ENCODE results near the gene HPCAL1.
"Not testable (repeated sequence)": the region's sequence is repeated elsewhere in the genome, so short reads cannot be mapped to it uniquely, and the experiment has no call there.

The HPCAL1 gene

GRCh38 chr2:10297959-10298531 is 4.7 kb upstream of the HPCAL1 start:
- ChIA-PET CTCF (interaction anchor here (0.6 to 1.9 kb wide), 13 partner anchors 8 to 111 kb away, joined by 3 to 13 read pairs (median 4); no protein-coding TSS in a partner anchor), POLR2A (no interaction called here)
- Histone ChIP-seq H3K4me3 (ENCODE audit: control insufficient read depth in 1 of 7, extremely low read depth in 1 of 7, insufficient read depth in 4 of 7, low read depth in 2 of 7, low read length in 6 of 7) (peak overlapping the region in 3 of 7 experiments; percentile 28 to 59 (median 49)), H3K4me1 (ENCODE audit: control extremely low read depth in 1 of 4, control insufficient read depth in 4 of 4, insufficient read depth in 4 of 4, low read length in 3 of 4) (peaks cover 9 to 37% (median 30%) of the 10 kb centered on the region in 4 experiments), H3K27ac (ENCODE audit: insufficient read depth in 1 of 2, low read depth in 1 of 2, low read length in 2 of 2, poor library complexity in 1 of 2, severe bottlenecking in 2 of 2) (peak overlapping the region in 1 of 2 experiments; percentile 75), H3K9me3 (ENCODE audit: control extremely low read depth in 1 of 5, control insufficient read depth in 4 of 5, insufficient read depth in 2 of 5, low read depth in 1 of 5, low read length in 4 of 5) (peaks cover 0 to 17% (median 4%) of the 10 kb centered on the region in 5 experiments), H3K36me3 (ENCODE audit: control insufficient read depth in 4 of 4, insufficient read depth in 4 of 4, low read length in 3 of 4) (no peaks in the 10 kb centered on the region), H3K27me3 (replicated peaks in 2 of 5; ENCODE audit: control insufficient read depth in 4 of 5, insufficient read depth in 5 of 5, low read length in 4 of 5) (no peaks in the 10 kb centered on the region)
- DNase-seq: peak; percentile 77 to 93 (median 90)
- WGBS (ENCODE audit: insufficient coverage): 8% methylated on average over 4 of the region's 7 CpGs

GRCh38 chr2:10298777-10299176 is 3.9 kb upstream of the HPCAL1 start:
- CTCF ChIA-PET: interaction anchor here (0.8 to 1.9 kb wide), 9 partner anchors 9 to 110 kb away, joined by 3 to 13 read pairs (median 5); no protein-coding TSS in a partner anchor
- H3K4me3 ChIP-seq (ENCODE audit: control insufficient read depth in 1 of 7, extremely low read depth in 1 of 7, insufficient read depth in 4 of 7, low read depth in 2 of 7, low read length in 6 of 7); H3K27me3 ChIP-seq (replicated peaks in 2 of 5; ENCODE audit: control insufficient read depth in 4 of 5, insufficient read depth in 5 of 5, low read length in 4 of 5); DNase-seq; POLR2A ChIA-PET; H3K36me3 ChIP-seq (ENCODE audit: control insufficient read depth in 4 of 4, insufficient read depth in 4 of 4, low read length in 3 of 4): not testable (repeated sequence)
- Histone ChIP-seq H3K9me3 (ENCODE audit: control extremely low read depth in 1 of 5, control insufficient read depth in 4 of 5, insufficient read depth in 2 of 5, low read depth in 1 of 5, low read length in 4 of 5) (peaks cover 0 to 11% (median 0%) of the 10 kb centered on the region in 5 experiments), H3K4me1 (ENCODE audit: control extremely low read depth in 1 of 4, control insufficient read depth in 4 of 4, insufficient read depth in 4 of 4, low read length in 3 of 4) (peaks cover 9 to 45% (median 36%) of the 10 kb centered on the region in 4 experiments), H3K27ac (ENCODE audit: insufficient read depth in 1 of 2, low read depth in 1 of 2, low read length in 2 of 2, poor library complexity in 1 of 2, severe bottlenecking in 2 of 2) (peak overlapping the region in 1 of 2 experiments; percentile 75)

GRCh38 chr2:10300328-10300920 is 2.3 kb upstream of the HPCAL1 start:
- Histone ChIP-seq H3K4me1 (ENCODE audit: control extremely low read depth in 1 of 4, control insufficient read depth in 4 of 4, insufficient read depth in 4 of 4, low read length in 3 of 4) (peaks cover 15 to 61% (median 52%) of the 10 kb centered on the region in 4 experiments), H3K4me3 (ENCODE audit: control insufficient read depth in 1 of 7, extremely low read depth in 1 of 7, insufficient read depth in 4 of 7, low read depth in 2 of 7, low read length in 6 of 7) (no peak overlapping the region), H3K27ac (ENCODE audit: insufficient read depth in 1 of 2, low read depth in 1 of 2, low read length in 2 of 2, poor library complexity in 1 of 2, severe bottlenecking in 2 of 2) (no peak overlapping the region), H3K36me3 (ENCODE audit: control insufficient read depth in 4 of 4, insufficient read depth in 4 of 4, low read length in 3 of 4) (no peaks in the 10 kb centered on the region), H3K27me3 (replicated peaks in 2 of 5; ENCODE audit: control insufficient read depth in 4 of 5, insufficient read depth in 5 of 5, low read length in 4 of 5) (no peaks in the 10 kb centered on the region), H3K9me3 (ENCODE audit: control extremely low read depth in 1 of 5, control insufficient read depth in 4 of 5, insufficient read depth in 2 of 5, low read depth in 1 of 5, low read length in 4 of 5) (no peaks in the 10 kb centered on the region)
- no peak for DNase-seq
- CTCF ChIA-PET: interaction anchor here (1.1 to 6.2 kb wide), 6 partner anchors 11 to 109 kb away, joined by 3 to 76 read pairs (median 9); no protein-coding TSS in a partner anchor
- POLR2A ChIA-PET: no interaction called here
- 80% methylated on average over 2 of the region's 3 CpGs for WGBS (ENCODE audit: insufficient coverage)

- Histone ChIP-seq H3K36me3 (ENCODE audit: control insufficient read depth in 4 of 4, insufficient read depth in 4 of 4, low read length in 3 of 4) (no peaks in the 10 kb centered on the region), H3K4me1 (ENCODE audit: control extremely low read depth in 1 of 4, control insufficient read depth in 4 of 4, insufficient read depth in 4 of 4, low read length in 3 of 4) (peaks cover 16 to 66% (median 60%) of the 10 kb centered on the region in 4 experiments), H3K27me3 (replicated peaks in 2 of 5; ENCODE audit: control insufficient read depth in 4 of 5, insufficient read depth in 5 of 5, low read length in 4 of 5) (no peaks in the 10 kb centered on the region), H3K4me3 (ENCODE audit: control insufficient read depth in 1 of 7, extremely low read depth in 1 of 7, insufficient read depth in 4 of 7, low read depth in 2 of 7, low read length in 6 of 7) (peak overlapping the region in 3 of 7 experiments; percentile 91 to 93 (median 92)), H3K27ac (ENCODE audit: insufficient read depth in 1 of 2, low read depth in 1 of 2, low read length in 2 of 2, poor library complexity in 1 of 2, severe bottlenecking in 2 of 2) (peak overlapping the region in 1 of 2 experiments; percentile 68), H3K9me3 (ENCODE audit: control extremely low read depth in 1 of 5, control insufficient read depth in 4 of 5, insufficient read depth in 2 of 5, low read depth in 1 of 5, low read length in 4 of 5) (no peaks in the 10 kb centered on the region)
- DNase-seq: peak in 2 of 3 donors; percentile 51 to 72
- ChIA-PET CTCF (interaction anchor here (0.6 to 6.2 kb wide), 22 partner anchors 9 to 138 kb away, joined by 3 to 76 read pairs (median 4); no protein-coding TSS in a partner anchor), POLR2A (interaction anchor here (0.6 kb wide), 1 partner anchor 105 kb away, joined by 3 read pairs; no protein-coding TSS in a partner anchor)
- 74% methylated on average over 19 of the region's 22 CpGs for WGBS (ENCODE audit: insufficient coverage)
Measured at GRCh38 chr2:10300997-10301940, 1.4 kb upstream of the HPCAL1 start.

- peak in 2 of 3 donors; percentile 33 to 45 for DNase-seq
- Histone ChIP-seq H3K4me1 (ENCODE audit: control extremely low read depth in 1 of 4, control insufficient read depth in 4 of 4, insufficient read depth in 4 of 4, low read length in 3 of 4) (peaks cover 16 to 68% (median 64%) of the 10 kb centered on the region in 4 experiments), H3K27ac (ENCODE audit: insufficient read depth in 1 of 2, low read depth in 1 of 2, low read length in 2 of 2, poor library complexity in 1 of 2, severe bottlenecking in 2 of 2) (peak overlapping the region in 1 of 2 experiments; percentile 68), H3K4me3 (ENCODE audit: control insufficient read depth in 1 of 7, extremely low read depth in 1 of 7, insufficient read depth in 4 of 7, low read depth in 2 of 7, low read length in 6 of 7) (peak overlapping the region in 6 of 7 experiments; percentile 9 to 93 (median 78)), H3K27me3 (replicated peaks in 2 of 5; ENCODE audit: control insufficient read depth in 4 of 5, insufficient read depth in 5 of 5, low read length in 4 of 5) (no peaks in the 10 kb centered on the region), H3K36me3 (ENCODE audit: control insufficient read depth in 4 of 4, insufficient read depth in 4 of 4, low read length in 3 of 4) (no peaks in the 10 kb centered on the region), H3K9me3 (ENCODE audit: control extremely low read depth in 1 of 5, control insufficient read depth in 4 of 5, insufficient read depth in 2 of 5, low read depth in 1 of 5, low read length in 4 of 5) (no peaks in the 10 kb centered on the region)
- WGBS (ENCODE audit: insufficient coverage): 7% methylated on average over 22 of the region's 29 CpGs
- ChIA-PET POLR2A (interaction anchor here (0.6 to 1.5 kb wide), 2 partner anchors 105 to 106 kb away, joined by 3 to 4 read pairs; no protein-coding TSS in a partner anchor), CTCF (interaction anchor here (0.6 to 6.2 kb wide), 22 partner anchors 9 to 139 kb away, joined by 3 to 76 read pairs (median 4); no protein-coding TSS in a partner anchor)
Measured at GRCh38 chr2:10301941-10302478, 694 bp upstream of the HPCAL1 start.

- H3K4me1 ChIP-seq (ENCODE audit: control extremely low read depth in 1 of 4, control insufficient read depth in 4 of 4, insufficient read depth in 4 of 4, low read length in 3 of 4): peaks cover 10 to 65% (median 62%) of the 10 kb centered on the region in 4 experiments
- H3K27ac ChIP-seq (ENCODE audit: insufficient read depth in 1 of 2, low read depth in 1 of 2, low read length in 2 of 2, poor library complexity in 1 of 2, severe bottlenecking in 2 of 2): peak overlapping the region in 1 of 2 experiments; percentile 58
- 0% methylated on average over 23 of the region's 48 CpGs for WGBS (ENCODE audit: insufficient coverage)
- no peaks in the 10 kb centered on the region for H3K9me3 ChIP-seq (ENCODE audit: control extremely low read depth in 1 of 5, control insufficient read depth in 4 of 5, insufficient read depth in 2 of 5, low read depth in 1 of 5, low read length in 4 of 5)
- POLR2A ChIA-PET: interaction anchor here (1.3 to 1.5 kb wide), 2 partner anchors 77 to 105 kb away, joined by 3 to 4 read pairs; no protein-coding TSS in a partner anchor
- no peaks in the 10 kb centered on the region for H3K36me3 ChIP-seq (ENCODE audit: control insufficient read depth in 4 of 4, insufficient read depth in 4 of 4, low read length in 3 of 4)
- peak in 1 of 3 donors; percentile 62 for DNase-seq
- H3K4me3 ChIP-seq (ENCODE audit: control insufficient read depth in 1 of 7, extremely low read depth in 1 of 7, insufficient read depth in 4 of 7, low read depth in 2 of 7, low read length in 6 of 7): peak overlapping the region; percentile 78 to 96 (median 91)
- no peaks in the 10 kb centered on the region for H3K27me3 ChIP-seq (replicated peaks in 2 of 5; ENCODE audit: control insufficient read depth in 4 of 5, insufficient read depth in 5 of 5, low read length in 4 of 5)
- CTCF ChIA-PET: interaction anchor here (0.5 to 6.2 kb wide), 15 partner anchors 11 to 132 kb away, joined by 3 to 76 read pairs (median 3); no protein-coding TSS in a partner anchor
Measured at GRCh38 chr2:10303181-10303693, 533 bp downstream of the HPCAL1 start.
